Fibroblast of skin of abdomen (primary cell): ENCODE results near the gene MBLAC1.
"Not testable (repeated sequence)": the region's sequence is repeated elsewhere in the genome, so short reads cannot be mapped to it uniquely, and the experiment has no call there.

Source experiments
- DNase-seq: peaks from one replicate; pipeline ENCODE4 v3.0.0-alpha.2; 2013

Gene MBLAC1

GRCh38 chr7:100122568-100122967, 4.2 kb upstream of the MBLAC1 start:
- no peak for DNase-seq

DNA sequence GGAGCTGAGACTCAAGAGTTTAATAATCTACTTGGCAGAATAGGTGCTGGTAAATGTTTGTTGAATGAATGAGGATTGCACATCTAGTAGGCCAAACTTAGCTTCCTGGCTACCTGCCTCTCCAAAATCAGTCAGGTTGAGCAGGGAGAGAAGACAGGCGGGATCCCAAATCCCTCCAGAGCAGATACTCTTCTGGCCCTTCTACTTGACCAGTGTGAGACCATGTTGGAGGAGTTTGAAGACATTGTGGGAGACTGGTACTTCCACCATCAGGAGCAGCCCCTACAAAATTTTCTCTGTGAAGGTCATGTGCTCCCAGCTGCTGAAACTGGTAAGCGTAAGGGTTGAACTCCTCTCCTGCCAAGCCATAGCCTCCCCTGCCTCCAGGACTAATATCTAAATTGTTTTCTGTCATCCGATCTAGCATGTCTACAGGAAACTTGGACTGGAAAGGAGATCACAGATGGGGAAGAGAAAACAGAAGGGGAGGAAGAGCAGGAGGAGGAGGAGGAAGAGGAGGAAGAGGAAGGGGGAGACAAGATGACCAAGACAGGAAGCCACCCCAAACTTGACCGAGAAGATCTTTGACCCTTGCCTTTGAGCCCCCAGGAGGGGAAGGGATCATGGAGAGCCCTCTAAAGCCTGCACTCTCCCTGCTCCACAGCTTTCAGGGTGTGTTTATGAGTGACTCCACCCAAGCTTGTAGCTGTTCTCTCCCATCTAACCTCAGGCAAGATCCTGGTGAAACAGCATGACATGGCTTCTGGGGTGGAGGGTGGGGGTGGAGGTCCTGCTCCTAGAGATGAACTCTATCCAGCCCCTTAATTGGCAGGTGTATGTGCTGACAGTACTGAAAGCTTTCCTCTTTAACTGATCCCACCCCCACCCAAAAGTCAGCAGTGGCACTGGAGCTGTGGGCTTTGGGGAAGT, 2.2 kb upstream of the MBLAC1 start:
- no peak for DNase-seq

GRCh38 chr7:100126239-100126930, 382 bp upstream of the MBLAC1 start:
- no peak for DNase-seq

DNA sequence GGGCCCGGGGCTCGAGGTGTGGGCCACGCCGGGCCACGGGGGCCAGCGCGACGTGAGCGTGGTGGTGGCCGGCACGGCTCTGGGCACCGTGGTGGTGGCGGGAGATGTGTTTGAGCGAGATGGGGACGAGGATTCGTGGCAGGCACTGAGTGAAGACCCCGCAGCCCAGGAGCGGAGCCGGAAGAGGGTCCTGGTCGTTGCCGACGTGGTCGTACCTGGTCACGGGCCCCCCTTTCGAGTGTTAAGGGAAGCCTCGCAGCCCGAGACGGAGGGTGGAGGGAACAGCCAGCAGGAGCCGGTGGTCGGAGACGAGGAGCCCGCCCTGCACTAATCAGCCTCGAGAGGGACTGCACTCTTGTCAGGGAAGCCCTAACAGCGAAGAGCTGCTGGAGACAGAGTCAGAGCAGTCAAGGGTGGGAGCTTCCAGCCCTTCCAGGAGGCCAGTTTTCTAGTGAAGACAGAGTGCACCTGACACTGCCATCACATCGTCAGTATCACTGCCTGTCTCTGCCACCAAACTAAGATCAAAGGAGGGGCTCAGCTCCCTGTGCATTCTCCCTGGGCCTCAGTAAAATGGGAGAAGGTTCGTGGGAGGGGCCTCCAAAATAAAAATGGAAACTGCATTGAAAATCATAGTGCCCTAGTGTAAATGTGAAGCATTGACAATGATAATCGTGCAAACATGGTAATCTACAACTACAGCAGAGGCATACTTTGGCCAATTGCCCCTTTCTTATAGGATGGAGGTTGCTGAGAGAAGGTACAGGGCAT, 1.3 kb downstream of the MBLAC1 start:
- no peak for DNase-seq

GRCh38 chr7:100128637-100128963, 1.8 kb downstream of the MBLAC1 start:
- DNase-seq: no peak

DNA sequence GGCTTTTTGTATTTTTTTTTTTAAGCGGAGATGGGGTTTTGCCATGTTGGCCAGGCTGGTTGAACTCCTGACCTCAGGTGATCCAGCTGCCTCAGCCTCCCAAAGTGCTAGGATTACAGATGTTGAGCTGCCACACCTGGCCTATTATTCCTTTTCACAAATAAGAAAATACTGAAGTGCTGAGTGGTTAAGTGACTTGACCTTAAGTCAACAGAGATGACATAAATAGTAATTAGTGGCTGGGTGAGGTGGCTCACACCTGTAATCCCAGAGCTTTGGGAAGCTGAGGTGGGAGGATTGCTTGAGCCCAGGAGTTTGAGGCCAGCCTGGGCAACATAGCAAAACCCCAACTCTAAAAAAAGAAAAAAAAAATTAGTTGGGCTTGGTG, 3.4 kb downstream of the MBLAC1 start:
- not testable (repeated sequence) for DNase-seq

DNA sequence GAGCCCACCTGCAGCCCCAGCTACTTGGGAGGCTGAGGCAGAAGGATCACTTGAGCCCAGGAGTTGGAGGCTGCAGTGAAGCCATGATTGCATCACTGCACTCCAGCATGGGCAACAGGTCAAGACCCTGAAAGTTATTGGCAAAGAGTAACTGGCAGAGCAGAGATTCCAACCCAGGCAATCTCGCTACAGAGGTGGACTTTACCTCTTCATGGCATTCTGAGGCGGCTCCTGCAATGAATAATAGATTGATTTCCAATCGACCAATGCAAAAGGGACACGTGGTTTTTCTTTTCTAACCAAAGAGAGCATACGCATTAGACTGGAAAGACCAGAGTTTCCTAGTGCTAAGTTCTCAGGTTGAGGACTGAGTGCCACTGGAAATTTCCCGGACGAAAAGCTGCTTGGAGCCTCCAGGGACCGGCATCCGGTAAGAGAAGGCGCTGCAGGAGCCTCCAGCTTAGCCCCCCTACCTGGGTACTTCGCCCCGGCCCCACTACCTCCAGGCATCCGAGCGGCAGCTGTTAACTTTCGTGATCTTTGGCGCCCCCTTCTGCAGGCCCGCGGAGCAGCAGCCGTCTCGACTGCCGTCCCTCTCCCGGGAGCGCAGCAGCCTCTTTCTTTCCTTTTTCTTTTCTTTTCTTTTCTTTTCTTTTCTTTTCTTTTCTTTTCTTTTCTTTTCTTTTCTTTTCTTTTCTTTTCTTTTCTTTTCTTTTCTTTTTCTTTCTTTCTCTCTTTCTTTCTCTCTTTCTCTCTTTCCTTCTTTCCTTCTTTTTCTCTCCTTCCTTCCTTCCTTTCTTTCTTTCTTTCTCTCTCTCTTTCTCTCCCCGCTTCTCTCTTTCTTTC, 4.1 kb downstream of the MBLAC1 start:
- peak; percentile 51 for DNase-seq

DNA sequence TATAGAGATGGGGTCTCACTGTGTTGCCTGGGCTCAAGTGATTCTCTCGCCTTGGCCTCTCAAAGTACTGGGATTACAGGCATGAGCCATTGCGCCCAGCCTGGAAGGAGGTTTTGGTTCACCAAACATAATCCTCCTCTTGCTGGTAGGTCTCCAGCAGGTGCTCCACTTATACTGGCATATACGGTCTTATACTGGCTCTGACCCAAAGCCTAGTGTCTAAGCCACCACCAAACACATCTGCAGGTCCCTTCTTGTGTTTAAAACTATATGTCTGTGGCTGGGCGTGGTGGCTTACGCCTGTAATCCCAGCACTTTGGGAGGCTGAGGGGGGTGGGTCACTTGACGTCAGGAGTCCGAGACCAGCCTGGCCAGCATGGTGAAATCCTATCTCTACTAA, 5.4 kb downstream of the MBLAC1 start:
- no peak for DNase-seq

DNA sequence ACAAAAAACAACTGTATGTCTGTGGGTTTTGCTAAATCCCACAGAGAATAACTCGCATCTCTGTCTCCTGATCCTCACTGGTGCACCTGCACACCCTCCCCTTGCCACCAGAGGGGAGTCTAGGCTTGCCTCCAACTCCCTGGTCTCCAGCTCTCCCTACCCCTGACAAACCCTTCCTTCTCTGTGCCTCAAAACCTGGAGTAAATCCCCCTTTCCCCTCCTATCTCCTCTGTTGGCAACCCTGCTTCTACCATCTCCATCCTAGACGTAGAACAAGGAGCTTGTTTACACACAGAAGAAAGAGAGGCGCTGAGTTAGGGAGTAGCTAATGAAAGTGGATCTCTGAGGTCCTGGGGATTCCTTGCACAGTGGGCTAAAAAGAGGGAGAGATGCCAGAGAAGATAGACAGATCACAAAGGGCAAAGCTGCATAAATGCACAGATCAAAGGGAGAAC, 6.0 kb downstream of the MBLAC1 start:
- DNase-seq: peak; percentile 59

DNA sequence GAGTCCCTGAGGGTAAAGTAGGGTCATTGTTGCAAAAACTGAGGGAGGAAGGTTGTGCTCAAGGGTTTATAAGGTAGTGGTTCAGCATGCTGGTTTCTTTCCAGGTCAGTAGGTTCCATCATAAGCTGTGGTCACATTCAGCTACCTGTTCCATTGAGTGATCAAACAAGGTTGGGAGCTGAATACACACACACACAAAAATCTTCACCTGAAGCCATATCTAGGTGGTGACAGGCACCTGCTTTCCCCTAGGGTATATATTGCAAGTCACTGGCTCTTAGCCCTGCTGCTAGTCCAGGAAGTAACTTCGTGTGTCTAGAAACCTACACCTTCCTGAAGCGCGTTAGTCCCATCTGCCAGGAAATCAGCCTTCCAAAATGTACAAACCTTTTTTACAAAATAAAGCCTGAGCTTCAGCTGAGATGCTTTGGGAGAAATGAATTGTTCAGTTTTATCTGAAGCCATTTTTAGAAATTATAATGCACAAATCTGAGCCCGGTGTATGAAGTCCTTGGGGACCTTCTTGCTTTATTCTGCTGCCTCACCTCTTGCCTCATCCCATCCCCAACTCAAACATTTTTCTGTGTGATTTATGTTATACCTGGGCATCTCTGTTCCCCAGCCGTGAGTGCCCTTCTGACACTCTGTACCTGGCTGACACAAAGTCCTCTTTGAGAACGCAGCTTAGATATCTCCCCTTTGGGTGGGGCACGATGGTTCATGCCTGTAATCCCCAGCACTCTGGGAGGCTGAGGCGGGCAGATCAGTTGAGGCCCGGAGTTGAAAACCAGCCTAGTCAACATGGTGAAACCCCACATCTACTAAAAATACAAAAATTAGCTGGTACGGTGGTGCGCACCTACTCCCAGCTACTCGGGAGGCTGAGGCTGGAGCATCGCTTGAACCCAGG, 11.3 kb downstream of the MBLAC1 start:
- DNase-seq: no peak

GRCh38 chr7:100141555-100141949, 14.8 kb downstream of the MBLAC1 start:
- DNase-seq: no peak

DNA sequence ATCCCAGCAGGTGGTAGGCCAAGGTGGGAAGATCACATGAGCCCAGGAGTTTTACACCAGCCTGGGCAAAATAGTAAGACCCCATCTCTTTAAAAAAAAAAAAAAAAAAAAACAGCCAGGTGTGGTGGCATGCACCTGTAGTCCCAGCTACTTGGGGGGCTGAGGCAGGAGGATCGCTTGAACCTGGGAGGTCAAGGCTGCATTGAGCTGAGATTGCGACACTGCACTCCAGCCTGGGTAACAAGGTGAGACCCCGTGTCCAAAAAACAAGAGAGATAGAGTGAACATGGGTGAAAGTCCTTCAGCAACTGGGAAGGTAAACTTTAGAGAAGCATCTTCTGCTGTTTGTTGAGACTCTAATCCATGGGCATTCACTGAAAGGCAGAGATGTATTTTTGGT, 15.7 kb downstream of the MBLAC1 start:
- no peak for DNase-seq

- DNase-seq: not testable (repeated sequence)
These were observed 19.6 kb downstream of the MBLAC1 start for GRCh38 chr7:100146350-100146749.

DNA sequence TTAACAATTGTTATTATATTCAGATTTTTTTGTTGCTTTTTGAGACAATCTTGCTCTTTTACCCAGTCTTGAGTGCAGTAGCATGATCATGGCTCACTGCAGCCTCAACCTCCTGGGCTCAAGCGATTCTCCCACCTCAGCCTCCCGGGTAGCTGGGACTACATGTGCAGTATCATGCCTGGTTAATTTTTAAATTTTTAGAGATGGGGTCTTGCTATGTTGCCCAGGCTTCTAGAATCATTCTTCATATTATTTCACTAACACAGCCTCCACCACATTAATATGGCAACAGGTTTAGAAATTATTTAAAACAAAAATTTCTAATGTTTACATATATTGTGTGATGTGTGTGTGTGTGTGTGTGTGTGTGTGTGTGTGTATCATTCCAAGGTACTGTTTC, 20.5 kb downstream of the MBLAC1 start:
- no peak for DNase-seq

DNA sequence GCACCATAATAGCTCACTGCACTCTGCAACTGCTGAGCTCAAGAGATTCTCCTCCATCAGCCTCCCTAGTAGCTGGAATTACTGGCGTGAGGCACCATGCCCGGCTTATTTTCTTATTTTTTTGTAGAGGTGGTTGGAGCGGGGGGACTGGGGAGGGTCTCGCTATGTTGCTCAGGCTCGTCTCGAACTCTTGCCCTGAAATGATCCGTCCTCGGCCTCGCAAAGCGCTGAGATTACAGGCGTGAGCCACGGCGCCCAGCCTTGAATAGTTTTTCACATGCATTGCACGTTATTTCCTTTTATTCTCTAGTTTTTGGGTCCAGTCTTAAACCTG, 21.4 kb downstream of the MBLAC1 start:
- no peak for DNase-seq

DNA sequence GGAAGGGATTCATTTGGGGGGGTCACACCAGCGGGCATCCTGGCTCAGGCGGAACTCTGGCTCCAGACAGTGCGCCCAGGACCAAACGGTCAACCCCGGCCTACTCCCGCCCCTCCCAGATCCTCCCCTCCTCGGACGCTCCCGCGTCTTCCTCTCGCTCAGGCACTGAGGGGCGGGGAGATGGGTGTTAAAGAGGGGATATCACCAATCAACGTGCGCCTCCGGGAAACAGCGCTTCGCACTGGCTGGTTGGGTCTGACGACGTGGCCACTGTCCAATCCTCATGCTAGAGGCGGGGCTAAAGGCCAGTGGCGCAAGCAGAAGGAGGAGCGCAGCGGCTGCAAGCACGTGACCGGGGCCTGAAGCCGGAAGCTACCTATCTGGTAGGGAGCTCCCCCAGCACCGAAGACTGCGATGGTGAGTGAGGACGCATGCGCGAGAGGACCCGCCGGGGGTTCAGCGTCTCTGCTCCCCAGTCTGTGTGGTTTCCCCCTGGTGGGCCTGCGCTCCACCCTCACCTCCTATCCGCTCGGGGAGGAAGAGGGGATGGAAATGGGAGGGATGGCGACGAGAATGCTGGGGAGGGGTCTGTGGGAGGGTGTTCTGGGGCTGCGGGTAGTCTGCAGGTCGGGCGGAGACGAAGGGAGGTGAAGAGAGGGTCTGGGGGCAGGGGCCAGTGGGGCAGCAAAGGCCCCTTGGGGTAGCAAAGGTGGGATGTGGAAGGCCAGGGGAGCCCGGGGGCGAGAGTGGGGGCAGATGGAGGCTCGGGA, 22.0 kb downstream of the MBLAC1 start, which contains the start of gene LAMTOR4:
TSS of gene LAMTOR4 (plus strand) at position 360 of the 770 bp plus-strand sequence. CDS start at position 415, 55 bp downstream.
- DNase-seq: peak; percentile 99

DNA sequence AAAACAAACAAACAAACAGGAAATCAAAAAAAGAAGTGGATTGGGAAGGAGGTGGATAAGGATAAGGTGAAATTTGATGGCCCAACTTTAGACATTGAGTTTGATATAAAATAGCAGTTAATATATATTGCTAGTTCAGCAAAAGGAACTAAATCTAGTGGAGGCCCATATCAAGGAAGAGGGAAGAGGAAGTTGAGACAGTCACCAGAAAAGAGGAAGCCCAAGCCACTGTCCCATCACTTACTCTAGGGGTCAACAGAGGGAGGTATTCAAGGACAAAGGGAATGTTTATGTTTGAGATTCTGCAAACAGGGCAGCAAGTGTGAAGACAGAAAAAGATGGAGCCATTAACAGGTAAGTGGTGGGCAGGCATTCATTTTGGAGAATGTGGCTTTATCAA, 25.6 kb downstream of the MBLAC1 start:
- DNase-seq: no peak

DNA sequence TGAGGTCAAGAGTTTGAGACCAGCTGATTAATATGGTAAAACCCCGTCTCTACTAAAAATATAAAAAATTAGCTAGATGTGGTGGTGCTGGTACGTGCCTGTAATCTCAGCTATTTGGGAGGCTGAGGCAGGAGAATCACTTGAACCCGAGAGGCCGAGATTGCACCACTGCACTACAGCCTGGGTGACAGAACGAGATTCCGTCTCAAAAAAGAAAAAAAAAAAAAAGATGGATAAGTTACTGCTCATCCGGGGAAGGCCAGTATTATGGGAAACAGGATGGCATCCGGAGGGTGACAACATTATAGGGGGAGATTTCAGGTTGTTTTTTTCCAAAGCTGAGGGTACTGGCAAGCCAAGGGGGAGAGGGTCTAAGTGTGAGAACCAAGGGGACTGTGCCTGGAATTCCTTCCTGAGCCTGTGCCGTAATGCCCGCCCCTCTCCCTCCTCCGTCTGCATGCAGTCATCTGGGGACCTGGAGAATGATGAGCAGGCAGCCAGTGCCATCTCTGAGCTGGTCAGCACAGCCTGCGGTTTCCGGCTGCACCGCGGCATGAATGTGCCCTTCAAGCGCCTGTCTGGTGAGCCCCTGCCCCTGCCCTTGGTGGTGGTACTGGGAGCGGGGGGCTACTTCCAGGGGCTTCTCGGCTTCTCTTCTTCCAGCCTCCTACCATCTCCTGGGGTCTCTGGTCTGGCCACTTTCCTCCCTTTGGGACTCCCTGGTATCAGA, 26.3 kb downstream of the MBLAC1 start:
- no peak for DNase-seq

DNA sequence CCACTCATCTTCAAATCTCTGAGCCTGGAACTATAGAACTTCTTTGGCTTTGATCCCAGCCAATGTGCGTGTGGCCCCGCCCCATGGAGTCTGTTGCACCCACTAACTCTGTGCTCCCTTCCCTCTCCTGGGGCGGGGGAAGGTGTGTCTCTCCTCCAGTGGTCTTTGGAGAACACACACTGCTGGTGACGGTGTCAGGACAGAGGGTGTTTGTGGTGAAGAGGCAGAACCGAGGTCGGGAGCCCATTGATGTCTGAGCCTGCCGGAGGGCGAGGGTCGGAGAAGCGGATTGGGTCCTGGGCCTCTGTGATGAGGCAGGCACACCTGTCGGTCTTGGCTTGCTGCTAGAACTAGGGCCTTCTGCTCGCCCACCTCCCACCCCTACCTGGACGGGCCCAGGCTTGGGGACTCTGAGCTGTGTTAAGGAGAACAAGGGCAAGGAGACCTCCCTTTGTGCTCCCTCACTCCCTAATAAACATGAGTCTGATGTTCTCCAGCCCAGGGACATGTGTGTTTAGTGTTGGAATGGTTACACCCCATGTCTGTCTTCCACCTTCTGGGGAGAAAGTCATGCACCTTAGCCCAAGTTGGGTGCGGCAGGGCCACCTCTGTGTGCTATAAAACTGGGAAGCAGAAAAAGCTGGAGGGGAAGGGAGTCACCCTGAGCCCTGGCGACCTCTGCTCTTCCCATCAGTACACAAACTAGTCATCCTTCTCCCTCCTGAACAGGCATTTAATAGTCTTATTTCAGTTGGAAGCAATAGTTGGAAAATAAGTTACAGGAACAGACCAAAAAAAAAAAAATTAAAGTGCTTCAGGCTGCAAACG, 27.2 kb downstream of the MBLAC1 start:
- no peak for DNase-seq
